IPS-NIHi11 (cell line): ENCODE results near the gene DBH.

Experiments used
- DNase-seq: peaks from one replicate; pipeline ENCODE4 v3.0.0; 2012; ENCODE audit warnings: mixed read lengths, low spot score

Gene DBH

GRCh38 chr9:133684121-133684935, 48.2 kb downstream of the DBH start:
- no peak for DNase-seq

GRCh38 chr9:133684936-133685361, 48.8 kb downstream of the DBH start:
- no peak for DNase-seq

- DNase-seq: no peak
Measured at GRCh38 chr9:133685653-133686609, 49.8 kb downstream of the DBH start.

- no peak for DNase-seq
Measured at GRCh38 chr9:133686642-133687575, 50.7 kb downstream of the DBH start.

- DNase-seq: no peak
Measured at GRCh38 chr9:133687856-133688761, 51.9 kb downstream of the DBH start.

- no peak for DNase-seq
Measured at GRCh38 chr9:133689151-133689763, 53.1 kb downstream of the DBH start.

GRCh38 chr9:133690081-133690561, 54.0 kb downstream of the DBH start:
- no peak for DNase-seq

GRCh38 chr9:133691191-133691590, 55.0 kb downstream of the DBH start:
- DNase-seq: no peak

- DNase-seq: no peak
Measured at GRCh38 chr9:133691626-133692363, 55.6 kb downstream of the DBH start.

GRCh38 chr9:133692364-133692985, 56.3 kb downstream of the DBH start:
- DNase-seq: no peak

GRCh38 chr9:133693116-133693515, 57.0 kb downstream of the DBH start:
- no peak for DNase-seq

- DNase-seq: no peak
Measured at GRCh38 chr9:133693703-133694529, 57.8 kb downstream of the DBH start.

- DNase-seq: no peak
Measured at GRCh38 chr9:133694686-133695085, 58.5 kb downstream of the DBH start.

- no peak for DNase-seq
Measured at GRCh38 chr9:133696071-133696472, 59.9 kb downstream of the DBH start.

GRCh38 chr9:133699546-133699945, 63.4 kb downstream of the DBH start:
- DNase-seq: no peak

GRCh38 chr9:133700819-133701320, 64.7 kb downstream of the DBH start:
- no peak for DNase-seq

- no peak for DNase-seq
Measured at GRCh38 chr9:133701321-133701980, 65.3 kb downstream of the DBH start.
